Measurements from ENCODE around the gene CACNB4.
"Not testable (repeated sequence)": the region's sequence is repeated elsewhere in the genome, so short reads cannot be mapped to it uniquely, and the experiment has no call there.

The CACNB4 gene

DNA sequence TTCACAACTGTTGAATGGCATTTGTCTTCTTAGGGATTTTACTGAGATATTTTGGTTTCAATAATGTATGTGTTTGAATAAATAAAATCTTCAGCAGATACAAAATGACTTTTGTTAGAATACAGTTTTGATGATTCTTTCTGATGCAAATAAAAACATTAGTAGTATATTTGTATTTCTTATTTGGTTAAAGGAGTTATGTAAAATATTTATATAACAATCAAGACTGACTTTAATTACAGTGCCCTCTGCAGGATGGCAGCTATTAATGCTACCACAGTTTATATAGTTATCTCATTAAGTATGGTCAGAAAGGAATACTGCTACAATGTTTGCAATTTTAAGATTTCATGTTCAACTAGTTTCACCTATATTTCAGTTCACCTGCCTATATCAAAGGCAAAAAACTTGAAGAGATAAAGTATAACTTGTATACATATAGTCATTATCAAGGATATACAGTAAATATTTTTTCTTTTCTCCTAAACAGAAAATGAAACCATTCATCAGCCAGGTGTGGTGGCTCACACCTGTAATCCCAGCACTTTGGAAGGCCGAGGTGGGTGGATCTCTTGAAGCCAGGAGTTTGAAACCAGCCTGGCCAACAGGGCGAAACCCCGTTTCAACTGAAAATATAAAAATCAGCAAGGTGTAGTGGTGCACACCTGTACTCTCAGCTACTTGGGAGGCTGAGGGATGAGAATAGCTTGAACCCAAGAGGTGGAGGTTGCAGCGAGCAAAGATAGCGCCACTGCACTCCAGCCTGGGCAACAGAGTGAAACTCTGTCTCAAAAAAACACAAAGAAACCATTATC is 290.4 kb downstream of the CACNB4 start:
- DNase-seq: peak; percentile 18

DNA sequence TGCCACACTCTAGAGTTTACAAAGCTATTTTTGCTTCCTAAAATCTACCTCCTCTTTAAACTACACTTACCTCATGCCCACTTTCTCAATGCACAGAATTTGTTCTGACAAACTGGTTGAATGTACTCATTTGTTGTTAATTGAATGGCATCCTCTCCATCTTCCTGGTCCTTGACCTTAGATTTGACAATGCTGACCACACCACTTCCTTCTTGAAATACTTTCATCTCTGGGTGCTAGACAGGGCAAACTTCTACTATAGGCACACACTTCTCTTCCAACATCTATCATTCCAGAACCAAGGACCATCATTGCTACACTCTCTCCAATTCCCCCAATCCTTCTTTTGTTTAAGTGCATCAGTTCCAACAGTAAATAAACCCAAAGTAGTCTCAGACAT is 292.9 kb downstream of the CACNB4 start:
- no peak for DNase-seq

DNA sequence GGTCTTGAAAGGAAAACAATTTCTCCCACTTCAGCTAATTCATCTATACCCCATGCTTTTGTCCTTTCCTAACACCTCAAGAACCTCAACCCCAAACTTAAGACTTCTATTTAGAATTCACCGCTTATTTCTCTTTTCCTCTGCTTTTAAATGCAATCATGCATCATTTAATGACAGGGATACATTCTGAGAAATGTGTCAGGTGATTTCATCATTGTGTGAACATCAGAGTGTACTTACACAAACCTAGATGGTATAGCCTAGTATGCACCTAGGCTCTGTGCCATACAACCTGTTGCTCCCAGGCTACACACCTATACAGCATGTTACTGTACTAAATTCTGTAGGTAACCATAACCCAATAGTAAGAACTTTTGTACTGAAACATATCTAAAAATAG is 293.5 kb downstream of the CACNB4 start:
- DNase-seq: no peak

DNA sequence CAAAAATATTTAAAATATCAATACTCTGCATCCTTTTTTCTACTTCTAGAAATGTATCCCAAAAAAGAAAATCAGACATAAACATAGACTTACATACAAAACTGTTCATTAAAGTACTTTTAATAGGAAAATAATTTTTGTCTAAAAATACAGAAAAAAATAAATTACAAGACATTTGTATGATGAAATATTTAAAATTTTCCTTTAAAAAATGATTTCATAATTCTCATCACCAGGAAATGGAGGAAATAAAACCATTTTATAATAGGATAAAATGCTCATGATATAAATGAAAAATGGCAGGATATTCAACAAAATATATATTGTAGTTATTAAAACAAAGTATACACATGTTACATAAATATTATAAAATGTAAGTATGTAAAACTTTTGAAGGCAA is 295.0 kb downstream of the CACNB4 start:
- DNase-seq: no peak

DNA sequence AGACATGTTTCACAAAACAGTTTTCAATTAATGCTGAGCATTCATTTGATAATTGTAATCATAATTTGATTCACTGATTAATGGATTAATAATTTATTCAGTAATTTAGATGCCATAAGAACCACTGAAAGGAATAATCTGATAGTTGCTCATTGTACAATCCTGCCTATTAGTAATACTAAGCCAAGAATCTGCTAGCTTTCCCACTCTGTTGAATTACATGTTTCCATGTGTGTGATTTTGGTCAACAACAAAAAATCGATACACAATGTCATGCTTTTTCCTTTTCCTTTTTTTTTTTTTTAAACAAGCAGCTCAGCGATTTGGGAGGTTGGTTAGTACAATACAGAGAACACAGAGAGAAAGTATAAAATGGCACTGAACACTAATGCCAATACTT is 296.5 kb downstream of the CACNB4 start:
- no peak for DNase-seq

DNA sequence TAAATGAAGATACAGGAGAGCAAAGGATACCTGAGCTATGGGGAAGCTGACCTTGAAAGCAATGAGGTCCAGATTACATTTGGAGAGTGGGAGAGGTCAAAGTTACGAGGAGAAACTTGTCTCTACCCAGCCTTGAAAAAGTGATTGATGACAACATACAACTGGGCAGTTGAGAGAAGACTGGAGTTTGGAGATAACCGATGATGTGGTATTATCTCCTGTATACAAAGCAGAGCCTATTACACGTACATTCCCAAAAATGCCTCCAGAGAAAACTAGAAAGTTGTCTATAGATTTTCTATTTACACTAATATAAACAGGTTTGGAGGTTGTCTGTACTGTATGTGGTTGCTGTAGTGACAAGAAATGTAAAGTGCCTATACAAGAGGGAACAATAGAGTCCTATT is 299.0 kb downstream of the CACNB4 start:
- no peak for DNase-seq

DNA sequence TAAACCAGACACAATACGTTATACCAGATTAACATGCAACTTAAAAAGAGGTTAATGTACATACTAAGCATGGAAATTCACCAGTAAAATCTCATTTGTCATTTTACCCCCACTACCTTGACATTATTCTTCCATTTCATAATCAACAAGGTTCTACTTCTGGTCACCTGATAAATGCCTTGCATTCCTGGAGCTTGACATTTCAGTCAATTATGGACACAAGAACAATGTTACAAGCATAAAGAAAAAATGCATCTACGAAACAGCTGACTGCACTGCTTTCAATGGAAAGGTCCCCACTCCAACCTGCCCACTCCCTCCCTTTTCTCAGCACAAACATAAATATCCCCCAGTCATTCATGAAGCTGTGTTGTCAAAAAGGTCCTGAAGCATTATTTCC is 302.1 kb downstream of the CACNB4 start:
- no peak for DNase-seq

DNA sequence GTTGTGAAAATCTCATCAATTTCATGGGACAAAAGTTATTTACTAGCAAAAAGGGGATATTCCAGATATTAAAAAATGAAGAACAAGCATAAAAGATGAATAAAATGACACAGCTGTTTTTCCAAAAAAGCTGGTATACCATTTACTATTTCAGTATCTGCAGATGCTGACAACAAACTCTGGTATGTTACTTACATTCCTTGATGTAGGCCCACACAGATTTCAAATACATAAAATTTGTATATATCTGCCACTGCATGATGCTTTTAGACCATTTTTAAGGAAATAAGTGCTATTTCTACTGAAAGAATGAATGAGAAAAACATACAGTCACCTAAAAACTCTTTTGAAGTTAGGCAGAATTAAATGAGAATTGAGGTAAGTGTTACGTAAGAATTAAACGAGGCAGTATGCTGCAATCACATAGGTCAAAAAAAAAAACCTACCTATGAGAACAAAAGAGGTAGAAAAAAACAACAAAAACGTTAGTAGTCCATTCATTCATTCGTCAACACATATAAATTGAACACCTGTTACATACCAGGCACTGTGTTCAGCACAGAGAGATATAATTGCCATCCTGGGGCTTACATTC is 303.1 kb downstream of the CACNB4 start:
- DNase-seq: peak; percentile 3

DNA sequence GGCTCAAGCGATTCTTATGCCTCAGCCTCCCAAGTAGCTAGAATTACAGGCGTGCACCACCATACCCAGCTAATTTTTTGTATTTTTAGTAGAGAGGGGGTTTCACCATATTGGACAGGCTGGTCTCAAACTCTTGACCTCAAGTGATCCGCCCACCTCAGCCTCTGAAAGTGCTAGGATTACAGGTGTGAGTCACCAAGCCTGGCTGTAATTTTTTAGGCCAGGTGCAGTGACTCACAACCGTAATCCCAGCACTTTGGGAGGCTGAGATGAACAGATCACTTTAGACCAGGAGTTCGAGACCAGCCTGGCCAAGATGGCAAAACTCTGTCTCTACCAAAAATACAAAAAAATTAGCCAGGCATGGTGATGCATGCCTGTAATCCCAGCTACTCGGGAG is 304.4 kb downstream of the CACNB4 start:
- not testable (repeated sequence) for DNase-seq

DNA sequence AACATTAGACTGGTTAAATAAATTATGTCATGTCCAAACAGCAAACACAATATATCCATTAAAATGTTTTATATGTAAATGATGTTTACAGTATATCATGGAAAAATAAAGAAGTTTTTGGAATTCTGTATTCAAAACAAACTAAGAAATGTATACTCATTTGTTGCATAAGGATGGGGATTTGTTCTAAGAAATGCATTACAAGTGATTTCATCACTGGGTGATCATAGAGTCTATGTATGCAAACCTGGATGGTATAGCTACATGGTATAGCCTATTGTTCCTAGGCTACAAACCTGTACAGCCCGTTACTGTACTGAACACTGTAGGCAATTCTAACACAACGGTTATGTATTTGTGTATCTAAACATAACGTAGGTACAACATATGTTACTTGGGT is 305.7 kb downstream of the CACNB4 start:
- no peak for DNase-seq

DNA sequence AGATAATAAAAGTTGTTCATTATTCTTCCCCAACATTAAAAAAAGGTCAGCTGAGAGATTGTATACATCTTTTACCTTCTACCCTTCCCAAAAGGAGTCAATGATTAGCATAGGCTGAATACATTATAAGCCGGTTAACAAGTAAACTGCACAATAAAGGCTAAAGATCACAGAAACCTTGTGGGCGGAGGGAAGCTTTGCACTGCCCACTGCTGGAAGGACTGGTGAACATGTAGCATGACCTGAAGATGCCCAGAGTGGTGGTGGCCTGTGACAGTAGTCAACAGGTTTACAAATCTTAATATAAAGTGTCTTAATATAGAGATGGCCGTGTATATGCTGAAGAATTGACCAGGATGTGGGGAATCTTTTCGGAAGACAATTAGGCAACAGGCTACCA is 306.3 kb downstream of the CACNB4 start:
- DNase-seq: no peak

DNA sequence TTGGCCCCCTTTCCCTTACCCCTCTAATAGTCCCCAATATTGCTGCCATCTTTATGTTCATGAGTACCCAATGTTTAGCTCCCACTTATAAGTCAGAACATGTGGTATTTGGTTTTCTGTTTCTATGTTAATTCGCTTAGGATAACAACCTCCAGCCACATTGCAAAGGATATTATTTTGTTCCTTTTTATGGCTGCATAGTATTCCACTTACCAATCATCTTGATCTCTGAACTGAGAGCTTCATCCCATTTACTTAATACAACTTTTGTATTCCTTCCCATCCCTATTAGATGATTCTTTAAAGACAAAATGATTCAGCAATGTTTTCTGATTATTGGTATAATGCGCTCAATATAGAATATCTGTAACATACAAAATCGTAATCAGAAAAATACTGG is 307.3 kb downstream of the CACNB4 start:
- no peak for DNase-seq

DNA sequence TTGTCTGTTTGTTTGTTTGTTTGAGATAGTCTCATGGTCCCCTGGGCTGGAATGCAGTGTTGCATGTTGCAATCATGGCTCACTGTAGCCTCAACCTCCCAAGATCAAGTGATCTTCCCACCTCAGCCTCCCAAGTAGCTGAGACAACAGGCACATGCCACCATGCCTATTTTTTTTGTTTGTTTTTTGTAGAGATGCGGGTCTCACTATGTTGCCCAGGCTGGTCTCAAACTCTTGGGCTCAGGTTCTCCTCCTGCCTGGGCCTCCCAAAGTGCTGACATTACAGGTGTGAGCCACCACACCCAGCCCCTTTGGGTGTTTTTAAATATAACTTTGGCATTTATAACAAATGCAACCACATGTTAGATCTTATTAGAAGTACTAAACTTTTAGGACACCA is 308.2 kb downstream of the CACNB4 start:
- DNase-seq: no peak

DNA sequence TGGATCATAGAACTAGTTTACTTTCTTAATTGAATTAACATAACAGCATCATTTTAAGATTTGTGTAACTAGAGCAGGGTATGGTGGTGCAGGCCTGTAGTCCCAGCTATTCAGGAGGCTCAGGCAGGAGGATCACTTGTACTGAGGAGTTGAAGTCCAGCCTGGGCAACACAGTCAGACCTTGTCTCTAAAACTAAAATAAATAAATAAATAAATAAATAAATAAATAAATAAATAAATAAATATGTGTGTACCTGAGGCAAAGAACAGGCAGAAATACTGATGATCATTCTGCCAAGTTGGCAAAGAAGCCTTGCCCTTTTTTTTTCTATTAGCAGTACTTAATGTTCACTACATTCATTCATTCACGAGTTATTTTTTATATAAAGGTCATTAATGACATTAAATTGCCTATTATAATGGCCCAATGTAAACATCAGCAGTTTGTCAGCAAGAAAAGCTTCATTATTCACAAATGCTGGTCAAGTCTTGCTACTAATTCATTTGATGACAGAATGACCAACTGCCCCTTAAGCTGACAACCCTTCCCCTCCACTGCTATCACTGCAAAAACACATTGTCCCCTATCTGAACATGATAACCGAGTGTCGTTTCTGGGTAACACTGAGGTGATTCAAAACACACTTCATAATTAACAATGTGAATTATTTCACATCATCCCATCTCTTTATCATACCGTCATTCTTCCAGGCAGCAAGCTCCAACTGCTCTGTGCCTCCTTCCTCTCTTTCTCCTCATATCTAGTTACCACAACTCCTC is 309.6 kb downstream of the CACNB4 start:
- DNase-seq: no peak

DNA sequence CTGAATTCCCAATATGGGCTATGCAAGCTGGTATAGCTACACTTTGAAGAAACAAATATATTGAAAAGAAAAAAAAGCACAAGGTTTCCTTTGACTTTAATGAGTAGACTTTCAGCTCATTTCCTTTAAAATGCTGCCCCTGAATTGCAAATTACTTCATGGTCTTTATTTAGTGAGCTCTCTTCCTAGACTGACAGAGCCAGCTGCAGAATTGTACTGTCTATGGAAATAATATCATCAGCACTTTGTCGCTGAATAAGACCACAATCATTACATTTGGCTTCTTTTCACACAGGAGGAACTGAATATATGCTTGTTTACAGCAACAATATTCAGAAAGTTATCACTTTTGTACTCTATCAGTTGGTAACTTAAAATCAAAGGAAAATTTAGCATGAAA is 312.4 kb downstream of the CACNB4 start:
- DNase-seq: no peak

DNA sequence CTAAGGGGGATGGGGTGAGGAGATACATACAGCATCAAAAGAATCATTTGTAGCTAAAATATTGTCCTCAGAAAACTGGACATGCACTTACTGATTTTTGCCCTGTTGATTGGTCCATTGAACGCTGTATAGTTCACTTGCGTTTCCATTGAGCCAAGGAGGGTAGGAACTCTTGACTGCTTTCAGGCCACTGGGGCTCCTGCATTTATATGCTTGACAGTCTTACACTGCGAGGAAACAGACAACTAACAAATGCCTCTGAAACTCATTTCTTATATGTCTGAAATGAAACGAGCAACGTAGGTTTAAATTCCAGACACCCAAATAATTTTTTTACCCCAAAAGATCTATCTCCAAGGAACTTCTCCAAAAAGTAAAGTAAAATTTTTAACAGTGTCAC is 312.8 kb downstream of the CACNB4 start:
- DNase-seq: no peak

DNA sequence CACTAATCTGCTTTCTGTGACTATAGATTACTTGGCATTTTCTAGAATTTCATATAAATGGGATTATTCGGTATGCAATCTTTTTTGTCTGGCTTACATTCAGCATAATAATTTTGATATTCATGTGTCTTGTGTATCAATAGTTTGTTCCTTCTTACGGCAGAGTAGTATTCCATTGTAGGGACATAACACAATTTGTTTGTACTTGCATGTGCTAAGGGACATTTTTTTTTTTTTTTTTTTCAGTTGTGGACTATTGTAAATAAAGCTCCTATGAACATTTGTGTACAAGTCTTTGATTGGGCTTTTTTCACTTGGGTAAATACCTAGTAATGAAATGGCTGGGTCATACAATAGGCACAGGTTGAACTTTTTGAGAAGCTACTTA is 315.7 kb downstream of the CACNB4 start:
- DNase-seq: no peak
